CD4-positive, alpha-beta T cell treated with Interleukin-10 for 1 hour (primary cell): ENCODE data around the gene IL22RA1.

Experiments
- DNase-seq: peaks from one replicate; pipeline ENCODE4 v3.0.0-alpha.2; 2020

IL22RA1 gene

DNA sequence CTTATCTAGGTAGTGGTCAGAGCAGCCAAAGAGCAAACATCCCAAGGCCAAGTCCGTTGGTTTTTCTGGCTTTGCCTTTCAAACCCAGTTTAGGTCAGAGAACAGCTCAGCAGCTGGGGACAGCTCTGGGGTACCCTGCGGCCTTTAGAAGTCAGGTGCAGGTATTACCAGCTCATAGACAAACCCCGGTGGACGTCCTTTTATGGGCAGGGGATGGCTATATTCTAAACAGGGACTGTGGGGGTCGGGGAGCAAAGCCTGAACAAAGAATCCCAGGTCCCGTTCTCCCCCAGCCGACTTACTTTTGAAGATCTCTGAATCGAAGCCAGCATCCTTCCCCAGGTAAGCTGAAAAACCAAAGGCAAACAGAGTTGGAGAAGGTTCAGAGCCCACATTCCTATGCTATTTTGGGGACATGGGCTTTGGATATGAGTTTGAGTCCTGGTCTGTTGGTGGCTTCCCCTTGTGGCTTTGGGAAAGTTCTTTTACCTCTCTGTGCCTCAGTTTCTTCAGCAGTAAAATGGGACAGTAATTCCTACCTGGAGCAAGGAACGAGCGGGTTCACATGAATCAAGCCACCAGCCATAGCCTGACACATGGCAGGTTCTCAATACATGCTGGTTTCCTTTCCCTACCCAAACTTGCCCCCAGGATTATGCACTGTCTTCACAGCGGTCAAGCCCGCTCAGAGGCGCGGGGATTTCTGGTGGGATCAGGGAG, 47.6 kb downstream of the IL22RA1 start:
- no peak for DNase-seq

- DNase-seq, result no peak
Observed at GRCh38 chr1:24094554-24094953, 48.4 kb downstream of the IL22RA1 start.

DNA sequence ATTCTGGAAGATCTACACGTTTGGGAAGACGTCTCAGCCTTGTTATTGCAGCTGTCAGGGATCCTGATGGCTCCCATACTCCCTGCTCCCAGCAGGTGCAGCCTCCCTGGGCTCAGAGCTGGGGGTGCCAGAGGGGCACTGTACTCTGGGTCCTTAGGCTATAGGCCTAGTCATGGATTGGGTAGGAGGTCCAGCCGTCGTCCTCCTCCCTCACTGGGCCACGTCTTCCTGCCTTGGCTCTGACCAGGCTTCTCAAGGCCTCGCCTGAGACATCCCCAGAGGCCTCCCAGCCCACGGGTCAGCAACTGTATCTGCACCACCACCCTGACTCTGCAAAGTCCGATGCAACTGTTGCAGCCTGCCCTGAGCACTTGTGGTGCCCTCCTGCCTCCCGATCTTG, 49.2 kb downstream of the IL22RA1 start:
- DNase-seq, result no peak

DNA sequence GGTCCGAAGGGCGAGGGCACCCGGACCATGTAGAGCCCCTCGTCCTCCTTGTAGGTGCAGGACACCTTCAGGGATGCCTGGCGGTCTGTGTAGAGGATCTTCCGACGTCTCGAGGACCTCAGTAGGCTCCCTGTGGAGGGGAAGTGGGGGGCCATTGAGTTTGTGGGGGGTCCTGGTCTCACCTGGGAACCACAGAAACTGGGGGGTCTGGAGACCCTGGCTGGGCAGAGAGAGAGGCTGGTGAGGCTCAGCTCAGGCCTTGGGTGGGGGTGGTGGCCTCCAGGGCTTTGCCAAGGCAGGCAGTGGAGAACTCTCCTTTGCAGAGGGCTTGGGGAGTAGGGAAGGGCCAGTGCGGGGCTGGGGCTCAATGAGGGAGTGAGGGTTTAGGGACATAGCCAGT, 50.0 kb downstream of the IL22RA1 start:
- no peak for DNase-seq

DNA sequence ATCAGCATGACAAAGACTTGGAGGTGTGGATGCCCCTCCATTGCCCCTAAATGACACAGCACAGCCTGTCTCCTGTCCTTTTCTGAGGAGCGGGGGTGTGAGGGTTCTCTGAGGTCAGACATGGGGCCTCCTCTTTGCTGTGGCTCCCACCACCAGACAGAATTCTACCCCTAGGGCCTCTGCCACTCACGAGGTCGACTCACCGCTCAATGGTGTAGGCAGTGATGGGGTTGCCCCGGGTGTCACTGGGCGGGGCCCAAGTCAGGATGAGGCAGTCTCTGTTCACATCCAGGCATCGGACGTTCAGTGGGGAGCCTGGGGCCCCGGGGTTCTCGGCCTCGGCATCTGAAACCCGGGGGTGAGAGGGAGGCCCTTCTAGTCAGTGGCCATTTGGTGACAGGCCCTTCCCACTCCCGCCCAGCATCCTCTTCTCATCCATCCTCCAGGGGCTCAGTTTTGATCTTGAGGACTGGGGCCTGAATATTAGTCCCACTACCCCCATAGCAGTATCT, 50.9 kb downstream of the IL22RA1 start:
- no peak for DNase-seq

GRCh38 chr1:24090736-24091135, 52.2 kb downstream of the IL22RA1 start:
- DNase-seq, result no peak

GRCh38 chr1:24089743-24090555, 53.0 kb downstream of the IL22RA1 start:
- DNase-seq, result no peak

- DNase-seq, result no peak
Observed at GRCh38 chr1:24089027-24089742, 53.8 kb downstream of the IL22RA1 start.

GRCh38 chr1:24086466-24086865, 56.5 kb downstream of the IL22RA1 start:
- DNase-seq, result no peak

- DNase-seq, result no peak
Observed at GRCh38 chr1:24085546-24085945, 57.4 kb downstream of the IL22RA1 start.

- DNase-seq, result no peak
Observed at GRCh38 chr1:24085007-24085406, 57.9 kb downstream of the IL22RA1 start.

DNA sequence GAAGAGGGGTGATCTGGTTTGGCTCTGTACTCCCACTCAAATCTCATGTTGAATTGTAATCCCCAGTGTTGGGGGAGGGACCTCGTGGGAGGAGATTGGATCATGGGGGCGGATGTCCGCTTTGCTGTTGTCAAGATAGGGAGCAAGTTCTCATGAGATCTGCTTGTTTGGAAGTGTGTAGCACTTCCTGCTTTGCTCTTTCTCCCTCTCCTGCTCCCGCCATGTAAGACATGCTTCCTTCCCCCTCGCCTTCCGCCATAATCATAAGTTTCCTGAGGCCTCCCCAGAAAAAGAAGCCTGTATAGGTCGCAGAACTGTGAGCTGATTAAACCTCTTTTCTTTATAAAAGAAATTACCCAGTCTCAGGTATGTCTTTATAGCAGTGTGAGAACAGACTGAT, 58.9 kb downstream of the IL22RA1 start:
- DNase-seq, result no peak

DNA sequence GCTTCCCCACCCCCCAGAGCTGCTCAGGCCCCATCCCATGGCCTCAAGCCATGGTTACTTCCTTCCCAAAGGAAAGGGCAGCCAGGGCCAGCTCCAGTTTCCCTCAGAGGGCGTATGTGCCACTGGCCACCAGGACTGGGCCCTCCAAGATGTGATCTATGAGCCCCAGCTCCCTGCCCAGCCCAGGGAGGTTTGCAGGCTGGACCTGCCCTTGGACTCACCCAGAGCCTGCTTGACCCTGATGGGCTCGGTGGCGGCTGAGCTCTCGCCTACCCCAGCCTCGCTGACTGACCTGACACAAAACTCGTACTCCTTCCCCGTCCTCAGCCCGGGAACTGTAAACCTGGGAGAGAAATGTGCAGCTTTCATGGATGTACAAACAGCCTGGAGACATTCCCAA, 60.6 kb downstream of the IL22RA1 start:
- no peak for DNase-seq

DNA sequence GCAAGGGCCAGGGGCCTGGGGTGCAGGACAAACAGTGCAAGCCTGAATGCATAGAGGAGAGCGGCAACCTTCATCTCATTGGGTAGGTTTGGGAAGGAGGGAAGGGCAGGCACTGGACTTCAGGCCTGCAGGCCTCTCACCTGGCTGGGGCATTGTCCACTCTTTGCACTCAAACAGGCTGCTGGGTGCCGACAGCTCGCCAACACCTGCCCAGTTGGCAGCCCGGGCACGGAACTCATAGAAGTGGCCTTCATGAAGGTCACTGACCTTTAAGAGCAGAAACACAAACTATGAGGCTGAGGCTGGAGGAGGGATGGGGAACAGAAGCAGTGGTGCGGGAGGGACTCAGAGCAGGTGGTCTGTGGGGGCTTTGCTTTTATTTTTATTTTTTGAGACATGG, 61.8 kb downstream of the IL22RA1 start:
- DNase-seq, result no peak

DNA sequence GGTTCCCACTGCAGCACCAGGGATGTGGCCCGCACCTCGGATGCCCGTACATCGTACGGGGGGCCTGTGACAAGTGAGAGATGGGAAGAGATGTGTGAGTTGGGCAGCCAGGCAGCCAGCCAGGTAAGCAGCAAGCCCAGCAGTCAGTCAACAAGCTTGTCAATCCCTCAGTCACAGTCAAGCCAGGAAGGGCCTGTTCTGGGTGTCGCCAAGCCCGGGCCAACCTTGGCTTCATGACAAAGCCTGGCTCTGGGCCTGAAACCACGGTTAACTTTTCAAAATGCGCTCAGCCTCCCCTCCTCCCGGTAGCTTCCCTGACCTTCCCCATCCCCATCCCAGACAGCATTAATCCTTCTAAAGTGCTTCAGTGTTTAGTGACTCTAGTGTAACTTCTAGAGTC, 62.8 kb downstream of the IL22RA1 start:
- DNase-seq, result no peak

- no peak for DNase-seq
Observed at GRCh38 chr1:24077278-24077978, 65.5 kb downstream of the IL22RA1 start.

GRCh38 chr1:24075946-24076345, 67.0 kb downstream of the IL22RA1 start:
- no peak for DNase-seq

DNA sequence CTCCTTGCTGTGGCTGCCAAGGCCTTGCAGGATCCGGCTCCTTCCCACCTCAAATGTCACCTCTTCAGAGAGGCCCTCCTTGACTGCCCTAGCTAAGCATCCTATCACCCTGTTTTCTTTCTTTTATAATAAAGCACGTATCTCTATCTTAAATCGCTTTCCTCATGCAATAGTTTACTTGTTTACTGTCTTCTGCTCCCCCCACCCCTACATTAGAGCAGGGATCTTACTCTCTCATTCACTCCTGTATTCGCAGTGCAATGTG, 67.4 kb downstream of the IL22RA1 start:
- DNase-seq, result no peak

DNA sequence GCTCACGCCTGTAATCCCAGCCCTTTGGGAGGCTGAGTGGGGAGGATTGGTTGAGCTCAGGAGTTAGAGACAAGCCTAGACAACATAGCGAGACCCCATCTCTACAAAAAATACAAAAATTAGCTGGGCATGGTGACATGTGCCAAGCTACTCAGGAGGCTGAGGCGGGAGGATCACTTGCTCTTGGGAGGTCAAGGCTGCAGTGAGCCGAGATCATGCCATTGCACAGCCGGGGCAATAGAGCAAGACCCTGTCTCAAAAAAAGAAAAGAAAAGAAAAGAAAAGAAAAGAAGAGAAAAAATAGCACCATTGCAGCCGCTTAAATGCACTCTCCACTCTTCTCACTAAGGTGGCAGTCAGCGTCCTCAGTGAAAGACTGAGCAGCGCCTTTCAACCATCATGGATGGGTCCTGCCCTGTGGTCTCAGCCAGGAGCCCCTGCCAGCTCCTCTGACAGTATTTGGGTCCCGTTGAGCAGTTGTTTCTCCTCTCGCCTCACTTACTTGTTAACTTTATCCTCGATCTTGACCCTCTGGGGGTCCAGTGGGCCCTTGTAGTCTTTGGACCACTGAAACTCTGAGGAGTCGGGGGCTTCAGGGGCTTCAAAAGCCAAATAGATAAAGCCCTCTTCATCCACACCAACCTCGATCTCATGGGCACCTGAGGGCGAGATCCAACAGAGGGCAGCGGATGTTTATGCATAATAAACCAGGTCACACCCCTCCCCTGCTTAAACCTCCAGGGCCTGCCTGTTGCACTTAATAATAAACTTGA, 67.9 kb downstream of the IL22RA1 start:
- no peak for DNase-seq

DNA sequence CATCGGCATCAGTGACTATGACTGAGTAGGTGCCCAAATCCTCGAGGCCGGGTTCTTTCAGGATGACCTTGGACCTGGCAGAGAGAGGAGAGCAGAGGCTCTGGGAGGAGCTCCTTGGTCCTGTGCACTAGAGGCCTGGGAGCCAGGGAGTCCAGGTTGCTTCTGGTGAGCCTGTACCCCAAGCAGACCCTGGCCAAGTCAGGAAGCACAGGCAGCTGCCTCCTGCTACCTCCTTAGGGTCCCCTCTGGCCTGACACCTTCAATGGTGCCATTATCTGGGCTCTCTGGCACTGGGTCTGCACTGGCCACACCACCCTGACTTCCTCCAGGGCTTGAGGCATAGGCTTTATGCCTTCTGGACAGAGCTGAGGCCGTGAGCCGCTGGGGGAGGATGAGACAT, 68.7 kb downstream of the IL22RA1 start:
- no peak for DNase-seq

GRCh38 chr1:24071941-24072340, 71.0 kb downstream of the IL22RA1 start:
- no peak for DNase-seq

GRCh38 chr1:24070821-24071393, 72.0 kb downstream of the IL22RA1 start:
- DNase-seq, result peak; percentile 74
